GM12874 (cell line): ENCODE results near the gene HPCAL1.

Experiments used
- TF ChIP-seq, protein P1 (sequence below): IDR thresholded peaks from 2 replicates; pipeline ENCODE4 v1.5.1; 2011; ENCODE audit warnings: low read depth, mild to moderate bottlenecking, control low read depth, low read length, moderate library complexity; ENCODE audit not compliant: insufficient read depth

Gene HPCAL1

DNA sequence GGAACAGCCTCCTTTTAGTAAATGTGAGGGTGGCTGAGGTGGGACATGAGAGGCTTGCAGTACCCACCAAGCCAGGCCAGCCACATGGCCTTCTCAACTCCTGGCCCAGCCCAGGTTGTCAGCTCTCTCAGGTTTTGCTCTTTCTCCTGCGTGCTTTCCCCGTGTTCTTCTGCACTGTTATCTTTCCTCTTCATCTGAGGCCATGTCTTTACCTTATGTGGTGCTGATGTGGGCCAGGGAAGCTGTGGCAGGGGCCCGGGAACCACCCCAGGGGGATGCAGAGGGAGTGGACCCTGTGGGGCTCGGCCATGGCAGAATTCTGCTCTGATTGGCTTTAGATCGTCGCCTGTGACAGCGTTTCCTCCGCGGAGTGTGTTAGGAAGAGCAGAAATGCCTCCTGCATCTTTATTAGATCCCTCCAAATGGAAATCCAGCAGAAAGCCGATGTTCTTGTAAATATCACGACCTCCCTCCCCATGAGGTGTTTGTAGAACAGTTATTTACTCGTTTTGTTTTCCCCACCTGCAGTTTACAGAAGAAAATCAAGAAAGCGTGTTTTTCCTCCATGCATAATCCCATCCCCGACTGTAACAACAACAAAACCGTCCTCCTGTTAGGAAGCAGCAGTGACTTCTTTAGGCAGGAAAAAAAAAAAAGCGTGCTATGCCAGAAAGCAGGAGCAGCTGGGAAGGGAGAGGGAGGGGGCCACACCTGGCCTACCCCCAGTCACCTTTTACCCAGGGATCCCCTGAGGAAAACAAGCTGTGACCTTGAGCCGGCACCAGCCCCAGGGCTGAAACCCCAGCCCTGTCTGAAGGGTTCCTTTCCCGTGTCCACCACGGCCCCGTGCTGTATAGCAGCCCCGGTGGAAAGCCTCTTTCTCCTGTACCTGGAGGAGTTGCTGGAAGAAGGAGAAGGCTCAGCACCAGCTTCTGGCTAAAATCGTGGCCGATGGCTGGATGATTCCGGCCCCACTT, 54.8 kb downstream of the HPCAL1 start:
- TF ChIP-seq, protein P1, sequence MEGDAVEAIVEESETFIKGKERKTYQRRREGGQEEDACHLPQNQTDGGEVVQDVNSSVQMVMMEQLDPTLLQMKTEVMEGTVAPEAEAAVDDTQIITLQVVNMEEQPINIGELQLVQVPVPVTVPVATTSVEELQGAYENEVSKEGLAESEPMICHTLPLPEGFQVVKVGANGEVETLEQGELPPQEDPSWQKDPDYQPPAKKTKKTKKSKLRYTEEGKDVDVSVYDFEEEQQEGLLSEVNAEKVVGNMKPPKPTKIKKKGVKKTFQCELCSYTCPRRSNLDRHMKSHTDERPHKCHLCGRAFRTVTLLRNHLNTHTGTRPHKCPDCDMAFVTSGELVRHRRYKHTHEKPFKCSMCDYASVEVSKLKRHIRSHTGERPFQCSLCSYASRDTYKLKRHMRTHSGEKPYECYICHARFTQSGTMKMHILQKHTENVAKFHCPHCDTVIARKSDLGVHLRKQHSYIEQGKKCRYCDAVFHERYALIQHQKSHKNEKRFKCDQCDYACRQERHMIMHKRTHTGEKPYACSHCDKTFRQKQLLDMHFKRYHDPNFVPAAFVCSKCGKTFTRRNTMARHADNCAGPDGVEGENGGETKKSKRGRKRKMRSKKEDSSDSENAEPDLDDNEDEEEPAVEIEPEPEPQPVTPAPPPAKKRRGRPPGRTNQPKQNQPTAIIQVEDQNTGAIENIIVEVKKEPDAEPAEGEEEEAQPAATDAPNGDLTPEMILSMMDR: no peak

DNA sequence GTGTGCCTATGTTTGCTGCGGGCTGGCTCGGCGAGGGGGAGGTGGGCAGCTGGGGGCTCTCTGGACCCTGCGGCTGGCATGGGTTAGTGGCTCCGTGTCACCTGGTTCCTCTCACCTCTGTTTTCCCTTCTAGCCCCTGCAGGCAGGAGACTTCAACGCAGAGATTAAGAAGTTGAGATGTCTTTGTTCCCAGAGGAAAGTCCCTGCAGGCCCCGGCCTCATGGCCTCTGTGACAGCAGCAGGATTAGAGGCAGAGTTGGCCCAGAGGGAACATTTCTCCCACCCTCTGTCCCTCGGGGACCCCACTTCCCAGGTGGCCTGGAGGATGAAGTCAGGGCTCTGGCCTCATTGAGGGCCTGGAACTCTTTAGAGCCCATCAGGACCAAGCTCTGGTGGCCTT, 56.5 kb downstream of the HPCAL1 start:
- TF ChIP-seq, protein P1: no peak

DNA sequence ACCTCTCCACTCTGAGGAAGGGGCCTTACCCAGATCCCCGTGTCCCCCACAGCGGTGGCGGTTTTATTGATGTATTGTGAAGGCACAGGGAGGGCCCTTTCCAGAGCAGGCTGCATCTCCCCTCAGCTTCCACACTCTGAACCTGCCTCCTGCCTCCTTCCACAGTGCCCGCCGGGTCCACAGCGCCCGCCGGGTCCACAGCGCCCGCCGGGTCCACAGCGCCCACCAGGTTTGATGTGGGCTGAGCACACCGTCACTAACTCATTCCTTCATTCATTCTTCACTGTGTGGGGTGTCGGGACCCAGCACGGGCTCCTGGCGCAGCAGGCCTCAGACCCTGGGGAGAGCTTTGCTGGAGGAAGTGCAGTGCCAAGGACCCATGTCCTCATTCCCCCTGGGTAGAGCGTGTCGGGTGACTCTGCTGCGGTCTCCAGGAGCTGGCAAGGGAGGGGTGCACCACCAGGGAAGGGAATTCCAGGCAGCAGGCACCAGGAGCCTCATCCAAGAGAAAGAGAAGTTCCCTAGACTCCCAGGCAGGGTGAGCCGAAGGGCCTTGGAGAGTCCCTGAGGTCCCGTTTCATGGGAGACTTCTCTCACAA, 57.1 kb downstream of the HPCAL1 start:
- TF ChIP-seq, protein P1: no peak

DNA sequence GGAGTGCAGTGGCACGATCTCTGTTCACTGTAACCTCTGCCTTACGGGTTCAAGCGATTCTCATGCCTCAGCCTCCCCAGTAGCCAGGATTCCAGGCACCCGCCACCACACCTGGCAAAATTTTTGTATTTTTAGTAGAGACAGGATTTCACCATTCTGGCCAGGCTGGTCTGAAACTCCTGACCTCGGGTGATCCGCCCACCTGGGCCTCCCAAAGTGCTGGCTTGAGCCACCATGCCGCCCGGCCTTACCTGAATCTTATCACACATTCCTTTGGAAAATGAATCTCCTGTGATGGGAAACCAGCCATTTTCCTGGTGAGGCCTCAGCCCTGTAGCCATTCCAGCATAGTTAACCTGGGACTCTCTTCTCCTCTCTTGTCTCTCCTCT, 57.8 kb downstream of the HPCAL1 start:
- TF ChIP-seq, protein P1: no peak

DNA sequence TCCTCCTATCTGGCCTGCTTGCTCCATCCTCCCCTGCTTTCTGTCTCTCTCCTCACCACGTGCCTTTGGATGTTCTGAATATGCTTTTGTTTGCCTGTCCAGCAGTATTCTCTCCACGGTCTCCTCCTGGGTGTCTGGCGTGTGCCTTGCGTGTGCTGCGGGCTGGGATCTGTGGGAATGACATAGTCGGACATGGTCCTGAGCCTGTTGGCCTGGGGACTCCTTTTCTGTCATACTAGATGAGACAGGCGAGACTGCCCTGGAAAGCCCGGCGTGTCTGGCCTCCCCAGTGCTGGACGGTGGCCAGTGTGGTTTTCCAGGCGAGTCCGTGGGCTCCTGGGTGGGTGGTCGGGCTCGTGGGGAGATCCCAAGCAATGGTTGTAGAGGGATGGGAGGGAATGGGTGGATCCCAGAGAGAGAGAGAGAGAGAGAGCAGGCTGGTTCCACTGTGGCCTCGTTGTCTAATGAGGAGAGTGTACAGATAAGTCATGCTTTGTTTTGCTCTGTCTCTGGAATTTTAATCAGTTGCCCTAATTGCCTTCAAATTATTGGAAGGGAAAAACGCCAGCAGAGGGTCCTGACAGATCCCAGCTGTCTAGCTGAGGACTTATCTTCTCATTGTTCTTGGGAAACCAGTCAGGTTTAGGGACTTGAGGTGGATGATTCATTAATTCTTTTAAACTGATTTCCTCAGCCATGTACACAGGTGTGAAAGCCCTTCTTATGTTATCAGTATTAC, 58.3 kb downstream of the HPCAL1 start:
- TF ChIP-seq, protein P1: no peak

DNA sequence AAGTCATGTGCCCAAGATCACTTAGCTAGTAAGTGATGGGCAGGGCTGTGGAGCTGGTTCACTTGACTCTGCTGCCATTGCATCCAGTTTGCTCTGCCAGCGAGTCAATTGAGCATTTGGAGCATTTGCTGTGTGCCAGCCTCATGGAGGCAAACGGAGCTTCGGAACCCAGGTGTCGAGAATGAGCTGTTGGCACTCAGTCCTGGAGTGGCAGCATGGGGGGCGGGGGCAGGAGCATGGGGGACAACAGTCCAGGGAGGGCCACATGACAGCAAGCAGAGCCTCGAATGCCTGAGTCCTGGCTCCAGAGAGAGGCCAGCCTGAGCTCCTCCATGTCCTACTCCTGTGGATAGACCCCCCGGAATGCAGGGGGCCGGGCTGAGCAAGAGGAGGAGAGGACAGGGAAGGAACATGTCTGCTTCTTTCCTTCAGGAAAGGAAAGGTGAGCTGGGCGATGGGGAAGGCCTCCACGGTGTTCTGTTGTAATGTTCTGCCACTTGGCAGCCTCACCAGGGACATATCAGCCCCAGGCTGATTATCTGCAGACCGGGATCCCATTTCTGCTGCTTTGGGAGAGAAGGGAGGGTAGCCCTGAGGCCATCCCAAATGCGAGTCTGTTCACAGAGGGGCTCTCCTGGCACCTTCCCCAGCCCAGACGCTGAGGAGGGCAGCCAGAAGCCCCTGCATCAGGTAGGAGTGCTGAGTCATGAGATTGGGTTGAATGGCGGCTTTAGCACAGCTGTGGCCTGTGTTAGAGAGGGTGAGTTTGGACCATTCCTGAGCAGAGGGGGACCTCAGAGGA, 59.6 kb downstream of the HPCAL1 start:
- TF ChIP-seq, protein P1: no peak
